Measurements from ENCODE around the gene KCTD18.

Gene KCTD18

GRCh38 chr2:200454927-200455801 is 54.7 kb downstream of the KCTD18 start:
- DNase-seq (ENCODE audit: low read depth), result no peak

GRCh38 chr2:200453853-200454534 is 55.9 kb downstream of the KCTD18 start:
- DNase-seq (ENCODE audit: low read depth), result no peak

GRCh38 chr2:200453142-200453852 is 56.6 kb downstream of the KCTD18 start:
- DNase-seq (ENCODE audit: low read depth), result no peak

GRCh38 chr2:200452377-200452776 is 57.5 kb downstream of the KCTD18 start:
- no peak for DNase-seq (ENCODE audit: low read depth)

- DNase-seq (ENCODE audit: low read depth), result no peak
Measured at GRCh38 chr2:200451511-200451910, 58.4 kb downstream of the KCTD18 start.

- no peak for DNase-seq (ENCODE audit: low read depth)
Measured at GRCh38 chr2:200450288-200450687, 59.6 kb downstream of the KCTD18 start.

- DNase-seq (ENCODE audit: low read depth), result no peak
Measured at GRCh38 chr2:200449149-200449548, 60.7 kb downstream of the KCTD18 start.

- DNase-seq (ENCODE audit: low read depth), result no peak
Measured at GRCh38 chr2:200448455-200448854, 61.4 kb downstream of the KCTD18 start.

- DNase-seq (ENCODE audit: low read depth), result no peak
Measured at GRCh38 chr2:200447139-200447855, 62.6 kb downstream of the KCTD18 start.

- DNase-seq (ENCODE audit: low read depth), result no peak
Measured at GRCh38 chr2:200446612-200447011, 63.3 kb downstream of the KCTD18 start.

GRCh38 chr2:200445284-200445683 is 64.6 kb downstream of the KCTD18 start:
- no peak for DNase-seq (ENCODE audit: low read depth)

- no peak for DNase-seq (ENCODE audit: low read depth)
Measured at GRCh38 chr2:200444530-200444929, 65.3 kb downstream of the KCTD18 start.

- DNase-seq (ENCODE audit: low read depth), result no peak
Measured at GRCh38 chr2:200443916-200444315, 66.0 kb downstream of the KCTD18 start.

GRCh38 chr2:200443376-200443775 is 66.5 kb downstream of the KCTD18 start:
- no peak for DNase-seq (ENCODE audit: low read depth)

- no peak for DNase-seq (ENCODE audit: low read depth)
Measured at GRCh38 chr2:200442471-200442870, 67.4 kb downstream of the KCTD18 start.

GRCh38 chr2:200439981-200440380 is 69.9 kb downstream of the KCTD18 start:
- no peak for DNase-seq (ENCODE audit: low read depth)

Data from T follicular helper cell (primary cell).